Neural crest cell (in vitro differentiated cells): ENCODE measurements around the gene PPT2. TPM values are rescaled to one million over a fixed set of nuclear protein-coding genes. Genes with fewer than 3 reads are reported as not detected.

Experiments used
- DNase-seq: peaks from one replicate; pipeline ENCODE4 v3.0.0; 2021; ENCODE audit warnings: low read depth, mixed read lengths, low spot score
- H3K27ac Mint-ChIP-seq: one replicate; pipeline ENCODE4 v1.8.0; 2021; ENCODE audit warnings: mild to moderate bottlenecking, mixed read lengths; ENCODE audit not compliant: unreplicated experiment
- H3K27me3 Mint-ChIP-seq: 2 replicates; pipeline ENCODE4 v1.8.0; 2021; ENCODE audit warnings: low read depth, mild to moderate bottlenecking, mixed read lengths
- H3K36me3 Mint-ChIP-seq: 2 replicates; pipeline ENCODE4 v1.8.0; 2021; ENCODE audit warnings: low read depth, mild to moderate bottlenecking, mixed read lengths
- H3K4me1 Mint-ChIP-seq: 2 replicates; pipeline ENCODE4 v1.8.0; 2021; ENCODE audit warnings: mixed read lengths
- H3K4me3 Mint-ChIP-seq: one replicate; pipeline ENCODE4 v1.8.0; 2021; ENCODE audit warnings: mild to moderate bottlenecking, mixed read lengths
- H3K9me3 Mint-ChIP-seq: 2 replicates; pipeline ENCODE4 v1.8.0; 2021; ENCODE audit warnings: mixed read lengths
- total RNA-seq: library from RNA; stranded (reverse); gene quantifications from 2 replicates; pipeline ENCODE4 v1.2.1, GENCODE V29; 2021
- TF ChIP-seq, protein P1 (sequence below): fragments of 200-600 bp; sonication (generic); conservative IDR thresholded peaks from 2 replicates; pipeline ENCODE4 v1.5.0; 2021; ENCODE audit warnings: antibody characterized with exemption, mild to moderate bottlenecking

PPT2 gene
- total RNA-seq, 1 donor from 2014 or later, result 60.9 TPM

DNA sequence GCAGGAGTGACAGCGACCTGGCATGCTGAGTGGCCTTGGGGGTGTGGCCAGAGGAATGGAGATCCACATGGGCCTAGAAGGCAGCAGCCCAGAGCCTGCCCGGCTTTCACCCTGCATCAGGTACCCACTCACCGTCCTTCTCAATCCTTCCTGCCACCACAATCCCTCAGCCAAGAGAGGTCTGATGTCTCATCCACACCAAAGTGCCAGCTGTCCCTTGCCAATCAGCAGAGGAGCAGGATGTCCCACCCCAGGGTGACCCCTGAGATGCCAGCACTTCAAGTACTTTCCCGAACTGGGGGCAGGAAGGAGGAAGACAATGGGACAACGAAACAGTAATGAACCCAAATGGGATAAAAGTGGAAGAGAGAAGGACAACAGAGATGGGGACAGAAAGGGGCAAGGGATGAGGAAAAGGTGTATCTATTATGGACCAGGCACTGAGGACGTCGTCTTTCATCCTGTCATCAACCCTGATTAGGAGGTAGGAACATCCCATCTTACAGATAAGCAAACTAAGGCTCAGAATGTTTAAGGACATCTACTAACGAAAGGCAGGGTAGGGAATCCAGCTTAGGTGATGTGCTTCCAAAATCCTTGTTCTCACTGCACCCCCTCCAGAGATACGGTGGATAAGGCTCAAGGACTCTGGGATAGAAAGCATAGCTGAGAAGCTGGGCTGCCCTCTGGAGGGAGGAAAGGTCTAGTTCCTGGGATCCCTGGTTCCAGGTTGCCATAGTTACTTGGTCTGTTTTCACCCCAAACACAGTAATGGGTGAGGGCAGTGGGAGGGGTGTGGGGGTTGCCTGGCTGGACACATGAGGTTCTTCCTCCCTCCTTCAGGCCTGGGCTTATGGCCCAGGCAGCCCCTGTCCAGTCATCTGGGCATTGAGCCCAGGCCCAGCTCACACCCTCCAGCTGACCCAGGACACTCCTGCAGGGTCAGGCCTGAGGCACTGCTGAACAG is 40.3 kb upstream of the PPT2 start:
- Mint-ChIP-seq H3K4me3 (no peak overlapping the region), H3K27ac (no peak overlapping the region), H3K9me3 (no peaks in the 10 kb centered on the region), H3K27me3 (peaks cover 15% of the 10 kb centered on the region), H3K36me3 (peaks cover 11% of the 10 kb centered on the region), H3K4me1 (peaks cover 29% of the 10 kb centered on the region)
- TF ChIP-seq, protein P1, sequence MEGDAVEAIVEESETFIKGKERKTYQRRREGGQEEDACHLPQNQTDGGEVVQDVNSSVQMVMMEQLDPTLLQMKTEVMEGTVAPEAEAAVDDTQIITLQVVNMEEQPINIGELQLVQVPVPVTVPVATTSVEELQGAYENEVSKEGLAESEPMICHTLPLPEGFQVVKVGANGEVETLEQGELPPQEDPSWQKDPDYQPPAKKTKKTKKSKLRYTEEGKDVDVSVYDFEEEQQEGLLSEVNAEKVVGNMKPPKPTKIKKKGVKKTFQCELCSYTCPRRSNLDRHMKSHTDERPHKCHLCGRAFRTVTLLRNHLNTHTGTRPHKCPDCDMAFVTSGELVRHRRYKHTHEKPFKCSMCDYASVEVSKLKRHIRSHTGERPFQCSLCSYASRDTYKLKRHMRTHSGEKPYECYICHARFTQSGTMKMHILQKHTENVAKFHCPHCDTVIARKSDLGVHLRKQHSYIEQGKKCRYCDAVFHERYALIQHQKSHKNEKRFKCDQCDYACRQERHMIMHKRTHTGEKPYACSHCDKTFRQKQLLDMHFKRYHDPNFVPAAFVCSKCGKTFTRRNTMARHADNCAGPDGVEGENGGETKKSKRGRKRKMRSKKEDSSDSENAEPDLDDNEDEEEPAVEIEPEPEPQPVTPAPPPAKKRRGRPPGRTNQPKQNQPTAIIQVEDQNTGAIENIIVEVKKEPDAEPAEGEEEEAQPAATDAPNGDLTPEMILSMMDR, result no peak
- DNase-seq, result no peak

GRCh38 chr6:32114796-32115195 is 39.1 kb upstream of the PPT2 start:
- Mint-ChIP-seq H3K36me3 (peaks cover 11% of the 10 kb centered on the region), H3K9me3 (no peaks in the 10 kb centered on the region), H3K4me3 (no peak overlapping the region), H3K27ac (no peak overlapping the region), H3K27me3 (peaks cover 5% of the 10 kb centered on the region), H3K4me1 (peaks cover 37% of the 10 kb centered on the region)
- TF ChIP-seq, protein P1, result no peak
- DNase-seq, result no peak

DNA sequence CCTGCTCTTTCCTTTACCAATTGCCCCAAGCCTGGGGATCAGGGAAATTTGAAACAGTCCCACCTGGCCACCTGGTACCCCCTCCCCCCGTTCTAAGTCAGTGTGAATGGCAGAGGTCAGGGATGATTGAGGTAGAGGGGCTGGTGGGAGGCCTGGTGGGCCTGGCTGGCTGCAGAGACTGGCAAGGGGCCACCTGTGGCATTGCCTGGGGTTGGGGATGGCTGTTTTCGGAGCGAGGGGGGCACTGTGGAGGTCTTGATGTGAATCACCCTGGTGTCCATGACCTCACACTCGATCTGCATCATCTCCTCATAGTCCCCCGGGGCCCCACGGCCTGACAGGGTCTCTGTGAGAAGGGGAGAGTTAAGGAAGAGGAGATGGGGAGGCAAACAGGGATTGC is 38.3 kb upstream of the PPT2 start:
- H3K27me3 Mint-ChIP-seq, result no peaks in the 10 kb centered on the region
- TF ChIP-seq, protein P1, result no peak
- H3K9me3 Mint-ChIP-seq, result no peaks in the 10 kb centered on the region
- H3K4me1 Mint-ChIP-seq, result peaks cover 37% of the 10 kb centered on the region
- H3K4me3 Mint-ChIP-seq, result no peak overlapping the region
- no peak overlapping the region for H3K27ac Mint-ChIP-seq
- H3K36me3 Mint-ChIP-seq, result peaks cover 11% of the 10 kb centered on the region
- DNase-seq, result no peak

GRCh38 chr6:32116674-32117073 is 37.3 kb upstream of the PPT2 start:
- Mint-ChIP-seq H3K9me3 (no peaks in the 10 kb centered on the region), H3K36me3 (peaks cover 16% of the 10 kb centered on the region), H3K27ac (no peak overlapping the region), H3K4me3 (no peak overlapping the region), H3K4me1 (peaks cover 32% of the 10 kb centered on the region), H3K27me3 (no peaks in the 10 kb centered on the region)
- DNase-seq, result peak; percentile 41
- TF ChIP-seq, protein P1, result peak; percentile 59

DNA sequence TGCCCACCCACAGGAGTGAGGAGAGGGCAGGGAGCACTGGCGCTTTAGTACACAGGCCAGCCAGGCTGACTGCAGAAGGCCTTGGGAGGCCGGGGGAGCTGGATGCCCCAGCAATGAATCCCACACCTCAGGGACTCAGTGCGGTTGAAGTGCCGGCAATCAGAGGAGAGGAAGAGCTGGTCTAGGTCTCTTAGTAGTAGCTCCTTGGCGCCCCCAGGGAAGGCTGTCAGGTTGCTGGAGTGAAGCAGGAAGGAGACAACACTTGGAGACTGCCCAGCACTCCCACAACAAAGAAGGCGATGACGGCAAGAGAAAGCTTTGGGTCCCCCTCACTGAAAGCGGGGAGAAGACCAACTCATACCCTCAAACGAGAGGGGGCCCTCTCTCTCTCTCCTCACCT is 36.5 kb upstream of the PPT2 start:
- Mint-ChIP-seq H3K27me3 (no peaks in the 10 kb centered on the region), H3K4me3 (no peak overlapping the region), H3K36me3 (peaks cover 13% of the 10 kb centered on the region)

More for the DNA sequence above, 36.5 kb upstream of the PPT2 start:
- no peak for DNase-seq
- TF ChIP-seq, protein P1, result no peak
- Mint-ChIP-seq H3K4me1 (peaks cover 24% of the 10 kb centered on the region), H3K9me3 (no peaks in the 10 kb centered on the region), H3K27ac (no peak overlapping the region)
